ENCODE results near the gene PNLIP.

The PNLIP gene

GRCh38 chr10:116545756-116546155 lies at the start of gene PNLIP:
PNLIP (plus strand) TSS chr10:116545931; CDS start chr10:116546093, 162 bp downstream.
- Mint-ChIP-seq H3K36me3 (ENCODE audit: low read depth) (no peaks in the 10 kb centered on the region), H3K27ac (no peak within 1 kb of the TSS), H3K4me3 (no peak within 1 kb of the TSS), H3K9me3 (no peaks in the 10 kb centered on the region), H3K4me1 (ENCODE audit: low read depth) (no peaks in the 10 kb centered on the region), H3K27me3 (no peaks in the 10 kb centered on the region)
- intact Hi-C loops (cut with micrococcal nuclease), result no loop called here

GRCh38 chr10:116504786-116505185 lies 40.9 kb upstream of the PNLIP start:
- H3K9me3 Mint-ChIP-seq, result no peaks in the 10 kb centered on the region
- no peak overlapping the region for H3K4me3 Mint-ChIP-seq
- H3K36me3 Mint-ChIP-seq (ENCODE audit: low read depth), result no peaks in the 10 kb centered on the region
- intact Hi-C loops (cut with micrococcal nuclease), result no loop called here
- H3K4me1 Mint-ChIP-seq (ENCODE audit: low read depth), result no peaks in the 10 kb centered on the region
- no peaks in the 10 kb centered on the region for H3K27me3 Mint-ChIP-seq
- no peak overlapping the region for H3K27ac Mint-ChIP-seq

- intact Hi-C loops (cut with micrococcal nuclease), result no loop called here
- no peak overlapping the region for H3K4me3 Mint-ChIP-seq
- H3K4me1 Mint-ChIP-seq (ENCODE audit: low read depth), result no peaks in the 10 kb centered on the region
- no peaks in the 10 kb centered on the region for H3K36me3 Mint-ChIP-seq (ENCODE audit: low read depth)
- H3K27me3 Mint-ChIP-seq, result peaks cover 4% of the 10 kb centered on the region
- no peaks in the 10 kb centered on the region for H3K9me3 Mint-ChIP-seq
- no peak overlapping the region for H3K27ac Mint-ChIP-seq
Measured at GRCh38 chr10:116510565-116510964, 35.2 kb upstream of the PNLIP start.

- Mint-ChIP-seq H3K36me3 (ENCODE audit: low read depth) (no peaks in the 10 kb centered on the region), H3K27ac (no peak overlapping the region), H3K4me3 (no peak overlapping the region), H3K27me3 (peaks cover 4% of the 10 kb centered on the region), H3K4me1 (ENCODE audit: low read depth) (no peaks in the 10 kb centered on the region), H3K9me3 (no peaks in the 10 kb centered on the region)
- intact Hi-C loops (cut with micrococcal nuclease), result no loop called here
Measured at GRCh38 chr10:116511365-116511764, 34.4 kb upstream of the PNLIP start.

- intact Hi-C loops (cut with micrococcal nuclease), result loop anchor here (2.0 kb wide), 1 partner anchor 77 kb away; no protein-coding TSS in a partner anchor
- Mint-ChIP-seq H3K4me1 (ENCODE audit: low read depth) (no peaks in the 10 kb centered on the region), H3K27ac (no peak overlapping the region), H3K36me3 (ENCODE audit: low read depth) (no peaks in the 10 kb centered on the region), H3K9me3 (no peaks in the 10 kb centered on the region), H3K4me3 (no peak overlapping the region), H3K27me3 (peaks cover 6% of the 10 kb centered on the region)
Measured at GRCh38 chr10:116521424-116522290, 24.1 kb upstream of the PNLIP start.

- no peak overlapping the region for H3K4me3 Mint-ChIP-seq
- H3K27me3 Mint-ChIP-seq, result peaks cover 6% of the 10 kb centered on the region
- no peak overlapping the region for H3K27ac Mint-ChIP-seq
- intact Hi-C loops (cut with micrococcal nuclease), result no loop called here
- no peaks in the 10 kb centered on the region for H3K4me1 Mint-ChIP-seq (ENCODE audit: low read depth)
- no peaks in the 10 kb centered on the region for H3K36me3 Mint-ChIP-seq (ENCODE audit: low read depth)
- H3K9me3 Mint-ChIP-seq, result no peaks in the 10 kb centered on the region
Measured at GRCh38 chr10:116522803-116523381, 22.8 kb upstream of the PNLIP start.

- Mint-ChIP-seq H3K27ac (no peak overlapping the region), H3K4me1 (ENCODE audit: low read depth) (no peaks in the 10 kb centered on the region), H3K36me3 (ENCODE audit: low read depth) (no peaks in the 10 kb centered on the region), H3K4me3 (no peak overlapping the region), H3K9me3 (no peaks in the 10 kb centered on the region), H3K27me3 (peaks cover 6% of the 10 kb centered on the region)
- intact Hi-C loops (cut with micrococcal nuclease), result no loop called here
Measured at GRCh38 chr10:116524736-116525135, 21.0 kb upstream of the PNLIP start.

GRCh38 chr10:116526219-116526618 lies 19.5 kb upstream of the PNLIP start:
- H3K4me1 Mint-ChIP-seq (ENCODE audit: low read depth), result no peaks in the 10 kb centered on the region
- H3K9me3 Mint-ChIP-seq, result no peaks in the 10 kb centered on the region
- H3K4me3 Mint-ChIP-seq, result no peak overlapping the region
- H3K27me3 Mint-ChIP-seq, result peaks cover 6% of the 10 kb centered on the region
- no peaks in the 10 kb centered on the region for H3K36me3 Mint-ChIP-seq (ENCODE audit: low read depth)
- intact Hi-C loops (cut with micrococcal nuclease), result no loop called here
- H3K27ac Mint-ChIP-seq, result no peak overlapping the region

GRCh38 chr10:116536810-116537209 lies 8.9 kb upstream of the PNLIP start:
- H3K4me3 Mint-ChIP-seq, result no peak overlapping the region
- H3K9me3 Mint-ChIP-seq, result peaks cover 19% of the 10 kb centered on the region
- no peaks in the 10 kb centered on the region for H3K27me3 Mint-ChIP-seq
- H3K27ac Mint-ChIP-seq, result no peak overlapping the region
- intact Hi-C loops (cut with micrococcal nuclease), result no loop called here
- no peaks in the 10 kb centered on the region for H3K36me3 Mint-ChIP-seq (ENCODE audit: low read depth)
- H3K4me1 Mint-ChIP-seq (ENCODE audit: low read depth), result no peaks in the 10 kb centered on the region

GRCh38 chr10:116538456-116538855 lies 7.3 kb upstream of the PNLIP start:
- no peak overlapping the region for H3K27ac Mint-ChIP-seq
- H3K4me3 Mint-ChIP-seq, result no peak overlapping the region
- H3K27me3 Mint-ChIP-seq, result no peaks in the 10 kb centered on the region
- H3K4me1 Mint-ChIP-seq (ENCODE audit: low read depth), result no peaks in the 10 kb centered on the region
- H3K36me3 Mint-ChIP-seq (ENCODE audit: low read depth), result no peaks in the 10 kb centered on the region
- intact Hi-C loops (cut with micrococcal nuclease), result no loop called here
- H3K9me3 Mint-ChIP-seq, result peaks cover 19% of the 10 kb centered on the region

- intact Hi-C loops (cut with micrococcal nuclease), result no loop called here
- Mint-ChIP-seq H3K4me1 (ENCODE audit: low read depth) (no peaks in the 10 kb centered on the region), H3K27me3 (no peaks in the 10 kb centered on the region), H3K4me3 (no peak overlapping the region), H3K36me3 (ENCODE audit: low read depth) (no peaks in the 10 kb centered on the region), H3K9me3 (peaks cover 19% of the 10 kb centered on the region), H3K27ac (no peak overlapping the region)
Measured at GRCh38 chr10:116538992-116539391, 6.7 kb upstream of the PNLIP start.

- no peaks in the 10 kb centered on the region for H3K36me3 Mint-ChIP-seq (ENCODE audit: low read depth)
Measured at GRCh38 chr10:116540814-116541213, 4.9 kb upstream of the PNLIP start.

GRCh38 chr10:116542007-116542677 lies 3.6 kb upstream of the PNLIP start:
- peaks cover 19% of the 10 kb centered on the region for H3K9me3 Mint-ChIP-seq
- intact Hi-C loops (cut with micrococcal nuclease), result no loop called here
- no peaks in the 10 kb centered on the region for H3K4me1 Mint-ChIP-seq (ENCODE audit: low read depth)
- no peak overlapping the region for H3K27ac Mint-ChIP-seq
- H3K27me3 Mint-ChIP-seq, result no peaks in the 10 kb centered on the region
- H3K4me3 Mint-ChIP-seq, result no peak overlapping the region
- H3K36me3 Mint-ChIP-seq (ENCODE audit: low read depth), result no peaks in the 10 kb centered on the region

More at GRCh38 chr10:116540814-116541213, 4.9 kb upstream of the PNLIP start:
- no peak overlapping the region for H3K27ac Mint-ChIP-seq
- H3K4me3 Mint-ChIP-seq, result no peak overlapping the region
- intact Hi-C loops (cut with micrococcal nuclease), result no loop called here
- peaks cover 19% of the 10 kb centered on the region for H3K9me3 Mint-ChIP-seq
- H3K4me1 Mint-ChIP-seq (ENCODE audit: low read depth), result no peaks in the 10 kb centered on the region
- no peaks in the 10 kb centered on the region for H3K27me3 Mint-ChIP-seq

- Mint-ChIP-seq H3K9me3 (peaks cover 3% of the 10 kb centered on the region), H3K4me3 (no peak overlapping the region), H3K36me3 (ENCODE audit: low read depth) (no peaks in the 10 kb centered on the region), H3K27ac (no peak overlapping the region), H3K27me3 (no peaks in the 10 kb centered on the region), H3K4me1 (ENCODE audit: low read depth) (no peaks in the 10 kb centered on the region)
- intact Hi-C loops (cut with micrococcal nuclease), result no loop called here
Measured at GRCh38 chr10:116545122-116545521, 609 bp upstream of the PNLIP start.

All from dendritic cell treated with granulocyte-macrophage colony-stimulating factor and Interleukin-4, amounts not matched to agents 40 ng/mL and 50 ng/mL, for 4 days (primary cell).